ENCODE data around the gene GRK4. TPM values are rescaled to one million over a fixed set of nuclear protein-coding genes. Genes with fewer than 3 reads are reported as not detected.

GRK4 gene
- total RNA-seq, 1 experiment from 2014 or later: 2.5 TPM

DNA sequence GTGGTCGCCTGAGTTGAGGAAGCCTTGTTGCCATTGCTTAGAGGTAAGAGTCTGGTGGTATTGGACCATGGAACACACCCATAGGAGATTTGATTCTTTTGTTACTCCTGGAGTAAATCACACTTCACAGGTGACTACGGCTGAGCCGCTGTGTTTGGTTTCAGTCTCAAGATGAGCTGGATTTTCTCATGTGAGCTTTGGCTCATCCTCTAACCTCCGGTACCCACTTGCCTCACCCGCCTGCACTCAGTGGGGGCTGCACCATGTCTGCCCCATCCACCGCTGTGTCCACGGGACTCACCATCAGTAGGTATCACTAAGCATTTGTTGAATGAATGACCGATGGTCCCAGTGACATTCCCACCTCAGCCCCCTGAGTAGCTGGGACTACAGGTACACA, 58.3 kb downstream of the GRK4 start:
- no peaks in the 10 kb centered on the region for H3K4me1 ChIP-seq (ENCODE audit: control insufficient read depth, insufficient read depth, low read length)
- BruUV-seq (replicated peaks): no TSS peak
- no peak for TF ChIP-seq TCF7L2 (IDR thresholded peaks at IDR 0.05; ENCODE audit: low read depth, low read length)
- no peaks in the 10 kb centered on the region for H3K27me3 ChIP-seq (ENCODE audit: control insufficient read depth, insufficient read depth, low read length)
- CTCF ChIA-PET: no interaction called here
- no peak overlapping the region for H3K4me3 ChIP-seq (ENCODE audit: low read depth in 2 of 2, low read length in 2 of 2)
- H3K9me3 ChIP-seq (ENCODE audit: control insufficient read depth, insufficient read depth, low read depth, low read length): no peaks in the 10 kb centered on the region
- POLR2A ChIA-PET: no interaction called here
- H3K27ac ChIP-seq (ENCODE audit: low read length): no peak overlapping the region
- DNase-seq (ENCODE audit: low read depth, low spot score) (no peak), ATAC-seq (no peak)
- H3K36me3 ChIP-seq (ENCODE audit: control insufficient read depth, insufficient read depth, low read length): no peaks in the 10 kb centered on the region
- in situ Hi-C loops (cut with HindIII; ENCODE audit: low pct_unique_long_range_greater_than_20kb, low sequenced_read_pairs): no loop called here
- intact Hi-C loops (cut with micrococcal nuclease; ENCODE audit: unreplicated experiment): no loop called here

DNA sequence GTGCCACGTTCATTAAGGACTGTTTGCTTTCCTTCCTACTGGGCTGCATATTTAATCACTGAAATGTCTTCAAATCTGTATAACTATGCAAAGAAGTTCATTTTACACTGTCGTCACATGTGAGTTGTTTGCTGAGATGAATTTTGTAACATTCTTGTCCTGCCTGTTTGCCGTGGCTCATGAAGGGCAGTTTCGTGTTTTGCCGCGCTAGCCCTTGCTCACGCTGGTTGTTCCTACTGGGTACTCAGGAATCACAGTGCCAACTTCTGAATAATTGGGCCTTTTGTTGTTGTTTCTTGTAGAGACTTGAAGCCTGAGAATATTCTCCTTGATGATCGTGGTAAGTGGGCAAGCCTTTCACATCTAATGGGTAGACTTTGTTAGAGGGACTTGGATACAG, 58.7 kb downstream of the GRK4 start:
- TF ChIP-seq, protein P1, sequence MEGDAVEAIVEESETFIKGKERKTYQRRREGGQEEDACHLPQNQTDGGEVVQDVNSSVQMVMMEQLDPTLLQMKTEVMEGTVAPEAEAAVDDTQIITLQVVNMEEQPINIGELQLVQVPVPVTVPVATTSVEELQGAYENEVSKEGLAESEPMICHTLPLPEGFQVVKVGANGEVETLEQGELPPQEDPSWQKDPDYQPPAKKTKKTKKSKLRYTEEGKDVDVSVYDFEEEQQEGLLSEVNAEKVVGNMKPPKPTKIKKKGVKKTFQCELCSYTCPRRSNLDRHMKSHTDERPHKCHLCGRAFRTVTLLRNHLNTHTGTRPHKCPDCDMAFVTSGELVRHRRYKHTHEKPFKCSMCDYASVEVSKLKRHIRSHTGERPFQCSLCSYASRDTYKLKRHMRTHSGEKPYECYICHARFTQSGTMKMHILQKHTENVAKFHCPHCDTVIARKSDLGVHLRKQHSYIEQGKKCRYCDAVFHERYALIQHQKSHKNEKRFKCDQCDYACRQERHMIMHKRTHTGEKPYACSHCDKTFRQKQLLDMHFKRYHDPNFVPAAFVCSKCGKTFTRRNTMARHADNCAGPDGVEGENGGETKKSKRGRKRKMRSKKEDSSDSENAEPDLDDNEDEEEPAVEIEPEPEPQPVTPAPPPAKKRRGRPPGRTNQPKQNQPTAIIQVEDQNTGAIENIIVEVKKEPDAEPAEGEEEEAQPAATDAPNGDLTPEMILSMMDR (IDR thresholded peaks at IDR 0.05): no peak
- TF ChIP-seq, protein P2, sequence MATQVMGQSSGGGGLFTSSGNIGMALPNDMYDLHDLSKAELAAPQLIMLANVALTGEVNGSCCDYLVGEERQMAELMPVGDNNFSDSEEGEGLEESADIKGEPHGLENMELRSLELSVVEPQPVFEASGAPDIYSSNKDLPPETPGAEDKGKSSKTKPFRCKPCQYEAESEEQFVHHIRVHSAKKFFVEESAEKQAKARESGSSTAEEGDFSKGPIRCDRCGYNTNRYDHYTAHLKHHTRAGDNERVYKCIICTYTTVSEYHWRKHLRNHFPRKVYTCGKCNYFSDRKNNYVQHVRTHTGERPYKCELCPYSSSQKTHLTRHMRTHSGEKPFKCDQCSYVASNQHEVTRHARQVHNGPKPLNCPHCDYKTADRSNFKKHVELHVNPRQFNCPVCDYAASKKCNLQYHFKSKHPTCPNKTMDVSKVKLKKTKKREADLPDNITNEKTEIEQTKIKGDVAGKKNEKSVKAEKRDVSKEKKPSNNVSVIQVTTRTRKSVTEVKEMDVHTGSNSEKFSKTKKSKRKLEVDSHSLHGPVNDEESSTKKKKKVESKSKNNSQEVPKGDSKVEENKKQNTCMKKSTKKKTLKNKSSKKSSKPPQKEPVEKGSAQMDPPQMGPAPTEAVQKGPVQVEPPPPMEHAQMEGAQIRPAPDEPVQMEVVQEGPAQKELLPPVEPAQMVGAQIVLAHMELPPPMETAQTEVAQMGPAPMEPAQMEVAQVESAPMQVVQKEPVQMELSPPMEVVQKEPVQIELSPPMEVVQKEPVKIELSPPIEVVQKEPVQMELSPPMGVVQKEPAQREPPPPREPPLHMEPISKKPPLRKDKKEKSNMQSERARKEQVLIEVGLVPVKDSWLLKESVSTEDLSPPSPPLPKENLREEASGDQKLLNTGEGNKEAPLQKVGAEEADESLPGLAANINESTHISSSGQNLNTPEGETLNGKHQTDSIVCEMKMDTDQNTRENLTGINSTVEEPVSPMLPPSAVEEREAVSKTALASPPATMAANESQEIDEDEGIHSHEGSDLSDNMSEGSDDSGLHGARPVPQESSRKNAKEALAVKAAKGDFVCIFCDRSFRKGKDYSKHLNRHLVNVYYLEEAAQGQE (IDR thresholded peaks at IDR 0.05; ENCODE audit: insufficient read depth in 1 of 2, low read depth in 2 of 2, low read length in 1 of 2): no peak
- no peak for TF ChIP-seq POLR2AphosphoS5 (IDR thresholded peaks at IDR 0.05; ENCODE audit: low read depth, low read length)
- Histone ChIP-seq H3K27ac (ENCODE audit: low read length) (no peak overlapping the region), H3K9me3 (ENCODE audit: control insufficient read depth, insufficient read depth, low read depth, low read length) (no peaks in the 10 kb centered on the region), H3K27me3 (ENCODE audit: control insufficient read depth, insufficient read depth, low read length) (no peaks in the 10 kb centered on the region), H3K36me3 (ENCODE audit: control insufficient read depth, insufficient read depth, low read length) (no peaks in the 10 kb centered on the region), H3K4me1 (ENCODE audit: control insufficient read depth, insufficient read depth, low read length) (no peaks in the 10 kb centered on the region), H3K4me3 (ENCODE audit: low read depth in 2 of 2, low read length in 2 of 2) (no peak overlapping the region)
- CTCF ChIA-PET: no interaction called here
- BruUV-seq (replicated peaks): no TSS peak
- no peak for DNase-seq (ENCODE audit: low read depth, low spot score)
- no peak for ATAC-seq
- POLR2A ChIA-PET: no interaction called here
- intact Hi-C loops (cut with micrococcal nuclease; ENCODE audit: unreplicated experiment) (no loop called here), in situ Hi-C loops (cut with HindIII; ENCODE audit: low pct_unique_long_range_greater_than_20kb, low sequenced_read_pairs) (no loop called here)

DNA sequence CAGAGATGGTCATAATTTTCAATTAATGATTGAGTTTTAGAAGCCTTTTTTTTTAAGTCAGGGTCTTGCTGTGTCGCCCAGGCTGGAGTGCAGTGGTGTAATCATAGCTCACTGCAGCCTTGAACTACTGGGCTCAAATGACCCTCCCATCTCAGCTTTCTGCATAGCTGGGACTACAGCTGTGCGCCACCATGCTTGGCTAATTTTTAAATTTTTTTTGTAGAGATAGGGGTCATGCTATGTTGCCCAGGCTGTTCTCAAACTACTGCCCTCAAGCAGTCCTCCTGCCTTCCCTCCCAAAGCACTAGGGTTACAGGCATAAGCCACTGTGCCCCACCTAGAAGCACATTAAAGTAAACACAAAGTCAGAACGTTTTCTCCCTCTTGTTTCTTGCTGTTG, 59.3 kb downstream of the GRK4 start:
- Histone ChIP-seq H3K9me3 (ENCODE audit: control insufficient read depth, insufficient read depth, low read depth, low read length) (no peaks in the 10 kb centered on the region), H3K4me3 (ENCODE audit: low read depth in 2 of 2, low read length in 2 of 2) (no peak overlapping the region), H3K27me3 (ENCODE audit: control insufficient read depth, insufficient read depth, low read length) (no peaks in the 10 kb centered on the region), H3K4me1 (ENCODE audit: control insufficient read depth, insufficient read depth, low read length) (no peaks in the 10 kb centered on the region), H3K27ac (ENCODE audit: low read length) (no peak overlapping the region), H3K36me3 (ENCODE audit: control insufficient read depth, insufficient read depth, low read length) (no peaks in the 10 kb centered on the region)
- CTCF ChIA-PET: no interaction called here
- no TSS peak for BruUV-seq (replicated peaks)
- ATAC-seq (no peak), DNase-seq (ENCODE audit: low read depth, low spot score) (no peak)
- intact Hi-C loops (cut with micrococcal nuclease; ENCODE audit: unreplicated experiment): no loop called here
- TF ChIP-seq TCF7L2 (IDR thresholded peaks at IDR 0.05; ENCODE audit: low read depth, low read length) (no peak), POLR2AphosphoS5 (IDR thresholded peaks at IDR 0.05; ENCODE audit: low read depth, low read length) (no peak), SIN3A (IDR thresholded peaks at IDR 0.05; ENCODE audit: borderline replicate concordance, insufficient read depth, low read depth, low read length) (no peak)
- TF ChIP-seq, protein P1 (IDR thresholded peaks at IDR 0.05): no peak
- TF ChIP-seq, protein P2 (IDR thresholded peaks at IDR 0.05; ENCODE audit: insufficient read depth in 1 of 2, low read depth in 2 of 2, low read length in 1 of 2): no peak
- POLR2A ChIA-PET: no interaction called here
- in situ Hi-C loops (cut with HindIII; ENCODE audit: low pct_unique_long_range_greater_than_20kb, low sequenced_read_pairs): no loop called here
